Lung (tissue), 12 donors: ENCODE data around the gene TNN. TPM values are rescaled to one million over a fixed set of nuclear protein-coding genes. Genes with fewer than 3 reads are reported as not detected.

Experiments
- ATAC-seq: fragments of 200-7000 bp; cut with Tn5 transposase; one replicate; pipeline ENCODE4 v1.9.1; 2020; ENCODE audit warnings: moderate number of reproducible peaks; ENCODE audit not compliant: insufficient read depth, low FRiP score
- DNase-seq, 3 donors: peaks; one replicate each; pipeline ENCODE4 v3.0.0-alpha.2; 2013 to 2017
- H3K27ac ChIP-seq, 2 donors: one replicate each; pipeline ENCODE4 v1.5.1; 2013; ENCODE audit warnings: mild to moderate bottlenecking in 2 of 2, moderate library complexity in 2 of 2, control low read depth in 1 of 2, inconsistent platforms in 1 of 2, low read depth in 1 of 2, low read length in 1 of 2
- H3K27me3 ChIP-seq, 3 donors: one replicate each; pipeline ENCODE4 v1.5.1; 2013; ENCODE audit warnings: low read length in 2 of 3; ENCODE audit not compliant: control insufficient read depth in 3 of 3, insufficient read depth in 3 of 3
- H3K36me3 ChIP-seq, 4 donors: one replicate each; pipeline ENCODE4 v1.5.1; 2013; ENCODE audit warnings: low read length in 4 of 4, mild to moderate bottlenecking in 1 of 4, moderate library complexity in 1 of 4; ENCODE audit not compliant: control insufficient read depth in 4 of 4, insufficient read depth in 4 of 4
- H3K4me1 ChIP-seq, 5 donors: one replicate each; pipeline ENCODE4 v1.5.1; 2013; ENCODE audit warnings: low read length in 5 of 5, mild to moderate bottlenecking in 2 of 5, moderate library complexity in 1 of 5; ENCODE audit not compliant: control insufficient read depth in 5 of 5, insufficient read depth in 5 of 5
- H3K4me3 ChIP-seq: one replicate; pipeline ENCODE4 v1.5.1; 2013; ENCODE audit warnings: mild to moderate bottlenecking, control low read depth, moderate library complexity
- H3K9ac ChIP-seq, 2 donors: one replicate each; pipeline ENCODE4 v1.5.1; 2013; ENCODE audit warnings: low read length in 2 of 2, control low read depth in 1 of 2; ENCODE audit not compliant: insufficient read depth in 1 of 2
- H3K9me3 ChIP-seq, 4 donors: one replicate each; pipeline ENCODE4 v1.5.1; 2013; ENCODE audit warnings: low read length in 3 of 4, mild to moderate bottlenecking in 1 of 4, moderate library complexity in 1 of 4; ENCODE audit not compliant: control insufficient read depth in 4 of 4, insufficient read depth in 3 of 4
- CTCF ChIP-seq: IDR thresholded peaks from 2 replicates; pipeline ENCODE4 v1.5.1; 2012; ENCODE audit warnings: mild to moderate bottlenecking; ENCODE audit errors: control extremely low read depth, extremely low read depth
- WGBS, 2 donors: extraction: QIAGEN DNeasy Blood & Tissue Kit; methylation state at CpG; one replicate each; pipeline ENCODE4 v1.1.7; 2013; 5-methylcytosine and 5-hydroxymethylcytosine counted together
- polyA plus RNA-seq, 2 donors: library from polyadenylated mRNA; stranded (reverse); fragments of 200-250 nt; gene quantifications; one replicate each; pipeline ENCODE4 v1.2.1, GENCODE V29; 2013
- total RNA-seq, 2 donors: library from RNA; depleted of rRNA in 1 of 2; stranded (reverse); fragments of >200 nt in 1 of 2; gene quantifications; one replicate each; pipeline ENCODE4 v1.2.1, GENCODE V29; 2014 to 2021
- donor health status: control.
- donor health status: control.
- donor health status: Bipolar disorder and iron deficiency.
- donor health status: healthy.
- donor health status: DM: yes; HTN: yes; CAD: no.

TNN gene
- total and polyA plus RNA-seq, 4 donors, result 0.02 to 1.3 (median 0.04) TPM; not detected in 1

DNA sequence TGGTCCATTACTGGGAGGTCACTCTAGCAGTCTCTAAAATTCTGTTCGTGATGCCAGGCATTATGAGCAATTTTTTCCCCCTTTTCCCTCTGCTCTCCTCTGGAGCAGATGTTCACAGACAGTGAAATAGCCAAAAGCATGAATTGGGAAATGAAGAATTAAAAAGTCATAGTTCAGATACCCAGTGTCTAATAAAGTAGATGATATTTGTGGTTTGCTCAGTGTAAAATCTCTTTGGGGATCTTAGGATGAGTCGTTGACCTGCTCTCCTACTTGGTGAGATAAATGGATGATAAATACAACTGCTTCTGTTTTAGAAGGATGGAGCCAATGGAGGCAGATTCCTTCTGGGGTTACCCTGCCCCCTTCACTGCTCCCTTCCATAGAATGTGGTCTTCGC lies 68.6 kb downstream of the TNN start:
- Histone ChIP-seq H3K27ac (no peak overlapping the region), H3K9me3 (no peaks in the 10 kb centered on the region), H3K4me1 (peaks cover 0 to 29% (median 0%) of the 10 kb centered on the region in 5 donors), H3K9ac (no peak overlapping the region), H3K4me3 (no peak overlapping the region), H3K27me3 (no peaks in the 10 kb centered on the region), H3K36me3 (no peaks in the 10 kb centered on the region)
- 84 to 88% methylated on average over 3 of the region's 3 CpGs for WGBS, 2 donors
- no peak for ATAC-seq
- DNase-seq, result no peak
- TF ChIP-seq CTCF, result no peak

- no peak overlapping the region for H3K27ac ChIP-seq
- no peak for TF ChIP-seq CTCF
- H3K36me3 ChIP-seq, result no peaks in the 10 kb centered on the region
- ATAC-seq (no peak), DNase-seq (peak in 2 of 3 donors; percentile 68 to 73)
- no peaks in the 10 kb centered on the region for H3K27me3 ChIP-seq
- H3K9me3 ChIP-seq, result no peaks in the 10 kb centered on the region
- peaks cover 0 to 20% (median 0%) of the 10 kb centered on the region in 5 donors for H3K4me1 ChIP-seq
- no peak overlapping the region for H3K9ac ChIP-seq
- no peak overlapping the region for H3K4me3 ChIP-seq
- WGBS, 2 donors, result 85 to 87% methylated on average over 1 of the region's 1 CpG
Measured at GRCh38 chr1:175137369-175137768, 69.7 kb downstream of the TNN start.

DNA sequence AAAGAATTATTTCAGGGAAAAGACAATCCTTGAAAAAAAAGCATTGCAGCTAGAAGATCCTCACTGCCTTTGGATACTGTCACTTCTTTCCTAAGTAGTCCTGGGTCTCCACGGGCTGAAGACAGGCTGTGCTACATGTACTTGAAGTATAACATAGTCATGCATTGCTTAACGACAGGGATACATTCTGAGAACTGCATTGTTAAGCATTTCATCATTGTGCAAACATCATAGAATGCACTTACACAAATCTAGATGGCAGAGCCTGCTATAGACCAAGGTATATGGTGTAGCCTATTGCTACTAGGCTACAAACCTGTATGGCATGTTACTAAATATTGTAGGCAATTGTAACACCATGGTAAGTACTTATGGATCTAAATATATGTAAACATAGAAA lies 70.9 kb downstream of the TNN start:
- Histone ChIP-seq H3K4me1 (peaks cover 0 to 13% (median 0%) of the 10 kb centered on the region in 5 donors), H3K9me3 (no peaks in the 10 kb centered on the region), H3K36me3 (no peaks in the 10 kb centered on the region), H3K27me3 (no peaks in the 10 kb centered on the region), H3K27ac (no peak overlapping the region), H3K4me3 (no peak overlapping the region), H3K9ac (no peak overlapping the region)
- TF ChIP-seq CTCF, result no peak
- peak in 1 of 3 donors; percentile 23 for DNase-seq
- ATAC-seq, result no peak
- WGBS, 2 donors, result 44 to 48% methylated on average over 2 of the region's 2 CpGs

DNA sequence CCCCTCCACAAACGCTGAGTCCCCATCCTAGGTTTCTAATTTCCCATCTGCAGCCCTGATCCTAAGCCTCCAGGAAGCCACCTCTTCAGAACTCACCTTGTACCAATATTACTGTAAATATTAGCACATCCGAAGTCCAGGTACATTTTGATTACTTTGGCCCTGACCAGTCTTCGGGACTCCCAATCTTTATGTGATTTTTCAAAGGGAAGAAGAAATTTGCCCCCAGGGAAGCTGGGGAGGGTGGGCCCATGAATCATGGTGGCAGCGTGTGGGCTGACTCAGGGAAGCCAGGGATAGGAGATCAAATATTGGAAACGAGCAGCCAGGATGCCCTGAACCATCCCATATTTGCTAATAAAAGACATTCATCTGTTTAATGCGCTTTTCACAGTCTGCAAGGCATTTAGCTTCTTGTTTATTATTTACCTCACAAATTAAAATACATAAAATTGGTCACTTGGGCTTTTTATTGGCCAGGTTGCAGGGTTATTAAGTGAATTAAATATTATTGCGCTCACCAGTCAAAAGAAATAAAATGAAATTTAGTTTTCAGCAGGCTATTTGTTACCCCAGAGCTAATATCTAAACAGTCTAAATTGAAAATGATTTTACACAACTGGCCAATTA lies 78.4 kb downstream of the TNN start:
- H3K4me1 ChIP-seq, result peaks cover 0 to 6% (median 0%) of the 10 kb centered on the region in 5 donors
- H3K27ac ChIP-seq, result no peak overlapping the region
- H3K4me3 ChIP-seq, result no peak overlapping the region
- no peaks in the 10 kb centered on the region for H3K27me3 ChIP-seq
- no peaks in the 10 kb centered on the region for H3K36me3 ChIP-seq
- WGBS, 2 donors, result 67 to 72% methylated on average over 7 of the region's 7 CpGs
- no peak overlapping the region for H3K9ac ChIP-seq
- DNase-seq (no peak), ATAC-seq (no peak)
- no peak for TF ChIP-seq CTCF
- H3K9me3 ChIP-seq, result peaks cover 0 to 2% (median 0%) of the 10 kb centered on the region in 4 donors
